Neural progenitor cell (in vitro differentiated cells): ENCODE data around the gene MCRIP2. TPM values are rescaled to one million over a fixed set of nuclear protein-coding genes. Genes with fewer than 3 reads are reported as not detected.

ENCODE experiments used
- DNase-seq: peaks from one replicate; pipeline ENCODE4 v3.0.0-alpha.2; 2016; ENCODE audit warnings: low spot score
- H2AFZ ChIP-seq: fragments of 200-600 bp; sonication (generic); replicated peaks from 2 replicates; pipeline ENCODE4 v1.6.1; 2016; ENCODE audit warnings: antibody characterized with exemption
- H3F3A ChIP-seq: fragments of 200-600 bp; sonication (generic); 2 replicates; pipeline ENCODE4 v1.6.1; 2016; ENCODE audit warnings: antibody characterized with exemption, low read depth
- H3K27ac ChIP-seq: fragments of 200-600 bp; sonication (generic); 2 replicates; pipeline ENCODE4 v1.5.1; 2016; ENCODE audit warnings: mild to moderate bottlenecking
- H3K27me3 ChIP-seq: fragments of 200-600 bp; sonication (generic); 2 replicates; pipeline ENCODE4 v1.6.1; 2016; ENCODE audit warnings: mild to moderate bottlenecking, moderate library complexity
- H3K36me3 ChIP-seq: fragments of 200-600 bp; sonication (generic); 2 replicates; pipeline ENCODE4 v1.5.1; 2016
- H3K4me1 ChIP-seq: fragments of 200-600 bp; sonication (generic); 2 replicates; pipeline ENCODE4 v1.6.1; 2016; ENCODE audit warnings: mixed run types
- H3K4me2 ChIP-seq: fragments of 200-600 bp; sonication (generic); 2 replicates; pipeline ENCODE4 v1.6.1; 2016
- H3K4me3 ChIP-seq: fragments of 200-600 bp; sonication (generic); 2 replicates; pipeline ENCODE4 v1.5.1; 2016
- H3K79me2 ChIP-seq: fragments of 200-600 bp; sonication (generic); 2 replicates; pipeline ENCODE4 v1.6.1; 2016; ENCODE audit warnings: low read depth
- H3K9ac ChIP-seq: fragments of 200-600 bp; sonication (generic); 2 replicates; pipeline ENCODE4 v1.6.1; 2016
- H3K9me3 ChIP-seq: fragments of 200-600 bp; sonication (generic); 2 replicates; pipeline ENCODE4 v1.5.1; 2016; ENCODE audit warnings: low read depth
- H4K20me1 ChIP-seq: fragments of 200-600 bp; sonication (generic); 2 replicates; pipeline ENCODE4 v1.6.1; 2016; ENCODE audit warnings: low read depth
- H3K27ac Mint-ChIP-seq: 3 replicates; pipeline ENCODE4 v1.8.0; 2021; ENCODE audit warnings: mixed read lengths
- H3K27me3 Mint-ChIP-seq: 2 replicates; pipeline ENCODE4 v1.8.0; 2022; ENCODE audit warnings: low read depth, mild to moderate bottlenecking, inconsistent platforms, moderate library complexity, mixed read lengths; ENCODE audit not compliant: insufficient read depth
- H3K36me3 Mint-ChIP-seq: 3 replicates; pipeline ENCODE4 v1.8.0; 2021; ENCODE audit warnings: mixed read lengths
- H3K4me1 Mint-ChIP-seq: 3 replicates; pipeline ENCODE4 v1.8.0; 2021; ENCODE audit warnings: mixed read lengths
- H3K4me3 Mint-ChIP-seq: 3 replicates; pipeline ENCODE4 v1.8.0; 2021; ENCODE audit warnings: mild to moderate bottlenecking, moderate library complexity, mixed read lengths
- H3K9me3 Mint-ChIP-seq: 3 replicates; pipeline ENCODE4 v1.8.0; 2020; ENCODE audit warnings: mixed read lengths
- CTCF ChIP-seq: fragments of 200-600 bp; sonication (generic); IDR thresholded peaks from 2 replicates; pipeline ENCODE4 v1.5.1; 2017; ENCODE audit warnings: antibody characterized with exemption, mild to moderate bottlenecking
- EZH2 ChIP-seq: fragments of 200-600 bp; sonication (generic); IDR thresholded peaks from 2 replicates; pipeline ENCODE4 v1.6.1; 2017; ENCODE audit warnings: antibody characterized with exemption, mild to moderate bottlenecking, moderate library complexity
- EZH2phosphoT487 ChIP-seq: fragments of 200-600 bp; sonication (generic); IDR thresholded peaks from 2 replicates; pipeline ENCODE4 v1.6.1; 2017; ENCODE audit warnings: antibody characterized with exemption
- total RNA-seq: library from RNA; depleted of rRNA; stranded (reverse); fragments of >200 nt; gene quantifications from 2 replicates; pipeline ENCODE4 v1.2.3, GENCODE V29; 2015; ENCODE audit warnings: low replicate concordance

The MCRIP2 gene
- total RNA-seq, 1 donor from 2014 or later, result 1.5 TPM

GRCh38 chr16:678858-679813 is 37.5 kb downstream of the MCRIP2 start:
- peaks cover 2% of the 10 kb centered on the region for H3K36me3 ChIP-seq
- no peaks in the 10 kb centered on the region for H3K9me3 ChIP-seq
- peaks cover 33% of the 10 kb centered on the region for H3K79me2 ChIP-seq
- peaks cover 17% of the 10 kb centered on the region for H3K27me3 ChIP-seq
- H3K36me3 Mint-ChIP-seq, result peaks cover 3% of the 10 kb centered on the region
- no peak for TF ChIP-seq CTCF
- TF ChIP-seq EZH2, result no peak
- TF ChIP-seq EZH2phosphoT487, result no peak
- peak overlapping the region; percentile 65 for H2AFZ ChIP-seq
- peak overlapping the region; percentile 71 for H3K4me2 ChIP-seq
- H3K9ac ChIP-seq, result no peak overlapping the region
- peaks cover 46% of the 10 kb centered on the region for H4K20me1 ChIP-seq
- H3F3A ChIP-seq, result peaks cover 62% of the 10 kb centered on the region
- peak overlapping the region; percentile 47 for H3K4me3 ChIP-seq
- H3K9me3 Mint-ChIP-seq, result no peaks in the 10 kb centered on the region
- peak; percentile 86 for DNase-seq
- H3K4me1 ChIP-seq, result peaks cover 21% of the 10 kb centered on the region
- H3K27ac ChIP-seq, result no peak overlapping the region
- peaks cover 10% of the 10 kb centered on the region for H3K27me3 Mint-ChIP-seq
- H3K4me3 Mint-ChIP-seq, result peak overlapping the region; percentile 84
- peaks cover 25% of the 10 kb centered on the region for H3K4me1 Mint-ChIP-seq
- no peak overlapping the region for H3K27ac Mint-ChIP-seq

- peak within 1 kb of the TSS; percentile 94 for H3K4me3 ChIP-seq
- H3K79me2 ChIP-seq, result peaks cover 33% of the 10 kb centered on the region
- no peaks in the 10 kb centered on the region for H3K9me3 Mint-ChIP-seq
- H3K9me3 ChIP-seq, result no peaks in the 10 kb centered on the region
- peaks cover 18% of the 10 kb centered on the region for H3K4me1 ChIP-seq
- no peak for TF ChIP-seq EZH2
- no peak for TF ChIP-seq CTCF
- no peak for TF ChIP-seq EZH2phosphoT487
- peak within 1 kb of the TSS; percentile 85 for H3K4me3 Mint-ChIP-seq
- H3K9ac ChIP-seq, result peak within 1 kb of the TSS; percentile 75
- H3K27me3 ChIP-seq, result peaks cover 15% of the 10 kb centered on the region
- peak within 1 kb of the TSS; percentile 72 for H3K27ac ChIP-seq
- H4K20me1 ChIP-seq, result peaks cover 37% of the 10 kb centered on the region
- H2AFZ ChIP-seq, result peak within 1 kb of the TSS; percentile 77
- peaks cover 2% of the 10 kb centered on the region for H3K36me3 ChIP-seq
- H3K36me3 Mint-ChIP-seq, result peaks cover 3% of the 10 kb centered on the region
- peak within 1 kb of the TSS; percentile 100 for H3K4me2 ChIP-seq
- peaks cover 59% of the 10 kb centered on the region for H3F3A ChIP-seq
- no peak within 1 kb of the TSS for H3K27ac Mint-ChIP-seq
- H3K27me3 Mint-ChIP-seq, result peaks cover 8% of the 10 kb centered on the region
- H3K4me1 Mint-ChIP-seq, result peaks cover 25% of the 10 kb centered on the region
- peak; percentile 97 for DNase-seq
These were observed 38.4 kb downstream of the MCRIP2 start, which contains the start of gene STUB1 for GRCh38 chr16:679814-680624. TSS of gene STUB1 (plus strand) at chr16:680410. CDS start at chr16:680526, 116 bp downstream.

GRCh38 chr16:680625-680945 is 39.0 kb downstream of the MCRIP2 start:
- no peaks in the 10 kb centered on the region for H3K9me3 Mint-ChIP-seq
- peak overlapping the region; percentile 75 for H3K9ac ChIP-seq
- H3K27ac ChIP-seq, result peak overlapping the region; percentile 72
- peak overlapping the region; percentile 100 for H3K4me2 ChIP-seq
- DNase-seq, result no peak
- H3K4me3 ChIP-seq, result peak overlapping the region; percentile 94
- H3K36me3 Mint-ChIP-seq, result peaks cover 3% of the 10 kb centered on the region
- H3K4me3 Mint-ChIP-seq, result peak overlapping the region; percentile 82
- H3K4me1 Mint-ChIP-seq, result peaks cover 25% of the 10 kb centered on the region
- H3K27me3 ChIP-seq, result peaks cover 9% of the 10 kb centered on the region
- no peak overlapping the region for H2AFZ ChIP-seq
- no peak for TF ChIP-seq EZH2phosphoT487
- no peak overlapping the region for H3K27ac Mint-ChIP-seq
- H4K20me1 ChIP-seq, result peaks cover 34% of the 10 kb centered on the region
- peaks cover 14% of the 10 kb centered on the region for H3K4me1 ChIP-seq
- no peaks in the 10 kb centered on the region for H3K9me3 ChIP-seq
- H3K79me2 ChIP-seq, result peaks cover 33% of the 10 kb centered on the region
- peaks cover 8% of the 10 kb centered on the region for H3K27me3 Mint-ChIP-seq
- H3F3A ChIP-seq, result peaks cover 59% of the 10 kb centered on the region
- peaks cover 2% of the 10 kb centered on the region for H3K36me3 ChIP-seq
